Activated CD4-positive, alpha-beta T cell treated with anti-CD3 and anti-CD28 coated beads, Interleukin-2, amount 10 ng/mL, durations not matched to agents 24 days and 14 days (primary cell): Measurements from ENCODE around the gene FBXO17. TPM values are rescaled to one million over a fixed set of nuclear protein-coding genes. Genes with fewer than 3 reads are reported as not detected.

Experiments used
- DNase-seq: peaks from one replicate; pipeline ENCODE4 v3.0.0; 2022
- H3K27ac Mint-ChIP-seq: one replicate; pipeline ENCODE4 v1.8.0; 2022; ENCODE audit warnings: mild to moderate bottlenecking, mixed read lengths
- H3K27me3 Mint-ChIP-seq: one replicate; pipeline ENCODE4 v1.8.0; 2022; ENCODE audit warnings: mixed read lengths
- H3K36me3 Mint-ChIP-seq: one replicate; pipeline ENCODE4 v1.8.0; 2022; ENCODE audit warnings: low read depth, mild to moderate bottlenecking, mixed read lengths
- H3K4me1 Mint-ChIP-seq: one replicate; pipeline ENCODE4 v1.8.0; 2021; ENCODE audit warnings: mixed read lengths
- H3K4me3 Mint-ChIP-seq: one replicate; pipeline ENCODE4 v1.8.0; 2022; ENCODE audit warnings: mild to moderate bottlenecking, moderate library complexity, mixed read lengths
- H3K9me3 Mint-ChIP-seq: one replicate; pipeline ENCODE4 v1.8.0; 2021; ENCODE audit warnings: mixed read lengths
- intact Hi-C: fragments of 100-400 bp; cut with micrococcal nuclease; formaldehyde crosslinking; loops from one replicate; pipeline ENCODE4 v1.15.1; 2023
- total RNA-seq: library from RNA; stranded (reverse); gene quantifications from 2 replicates; pipeline ENCODE4 v1.2.3, GENCODE V29; 2022

FBXO17 gene
- total RNA-seq, 1 donor from 2014 or later = not detected

DNA sequence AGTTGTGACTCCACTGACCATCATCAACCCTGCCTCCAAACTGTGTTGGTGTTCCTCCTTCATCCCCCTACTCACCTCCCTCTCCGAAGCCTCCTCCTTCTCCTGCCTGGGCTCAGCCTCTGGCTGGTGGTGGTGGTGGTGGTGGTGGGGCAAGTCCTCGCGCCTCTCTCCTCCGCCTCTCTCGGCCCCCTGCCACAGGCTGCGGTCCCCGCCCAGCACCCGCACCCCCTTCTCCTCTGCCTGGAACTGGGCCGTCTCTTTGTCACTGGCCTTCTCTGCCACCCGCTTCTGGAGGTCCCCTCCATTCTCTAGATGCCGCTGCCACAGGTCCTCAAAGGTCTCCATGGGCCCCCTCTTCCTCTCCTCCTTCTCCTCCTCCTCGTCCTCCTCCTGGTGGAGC lies 65.1 kb downstream of the FBXO17 start:
- Mint-ChIP-seq H3K4me3 (no peak overlapping the region), H3K36me3 (peaks cover 33% of the 10 kb centered on the region), H3K9me3 (no peaks in the 10 kb centered on the region), H3K27me3 (no peaks in the 10 kb centered on the region), H3K4me1 (peaks cover 10% of the 10 kb centered on the region), H3K27ac (no peak overlapping the region)
- intact Hi-C loops = no loop called here
- DNase-seq = no peak

DNA sequence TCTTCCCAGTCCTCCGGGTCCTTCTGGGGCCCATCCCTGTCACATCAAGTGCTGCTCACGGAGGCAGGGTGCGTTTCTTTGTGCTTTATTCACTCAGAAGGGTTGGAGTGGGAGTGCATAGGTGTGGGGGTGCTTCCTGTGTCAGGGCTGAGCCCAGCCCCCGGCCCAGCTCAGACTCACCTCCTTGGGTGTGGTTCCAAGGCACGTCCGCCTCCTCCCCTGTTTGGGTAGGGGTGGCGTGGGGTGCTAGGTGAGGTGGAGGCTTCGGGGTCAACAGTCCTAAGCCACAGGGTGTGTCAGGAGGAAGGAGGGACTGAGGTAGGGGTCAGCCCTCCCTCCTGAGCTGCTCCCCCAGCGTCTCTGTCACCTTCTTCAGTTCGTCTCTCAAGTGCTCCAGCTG lies 66.6 kb downstream of the FBXO17 start:
- no peak for DNase-seq
- no peak overlapping the region for H3K27ac Mint-ChIP-seq

DNA sequence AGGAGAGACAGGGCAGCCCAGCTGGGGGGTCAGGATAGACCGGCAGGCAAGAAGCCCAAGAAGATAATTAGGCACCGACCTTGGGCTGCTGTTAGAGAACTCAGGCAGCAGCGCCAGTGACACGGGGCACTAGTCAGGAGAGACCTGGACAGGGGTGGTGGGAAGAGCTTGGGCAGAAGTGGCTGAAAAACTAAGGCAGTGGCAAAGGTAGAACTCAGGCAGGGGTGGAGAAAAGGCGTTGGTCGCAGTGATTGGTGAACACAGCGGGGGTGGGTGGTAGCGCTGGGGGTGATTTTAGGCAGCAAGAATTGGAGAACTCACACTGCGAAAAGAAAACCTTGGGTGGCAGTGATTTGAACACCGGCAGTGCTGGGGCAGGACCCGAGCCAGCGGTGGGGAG lies 67.9 kb downstream of the FBXO17 start:
- Mint-ChIP-seq H3K4me1 (peaks cover 7% of the 10 kb centered on the region), H3K27ac (no peak overlapping the region), H3K27me3 (no peaks in the 10 kb centered on the region), H3K4me3 (no peak overlapping the region), H3K9me3 (no peaks in the 10 kb centered on the region), H3K36me3 (peaks cover 53% of the 10 kb centered on the region)
- no peak for DNase-seq
- intact Hi-C loops = no loop called here

More for the DNA sequence above, 66.6 kb downstream of the FBXO17 start:
- H3K4me3 Mint-ChIP-seq = no peak overlapping the region
- no peaks in the 10 kb centered on the region for H3K27me3 Mint-ChIP-seq
- peaks cover 48% of the 10 kb centered on the region for H3K36me3 Mint-ChIP-seq
- no peaks in the 10 kb centered on the region for H3K9me3 Mint-ChIP-seq
- intact Hi-C loops = no loop called here
- peaks cover 13% of the 10 kb centered on the region for H3K4me1 Mint-ChIP-seq

DNA sequence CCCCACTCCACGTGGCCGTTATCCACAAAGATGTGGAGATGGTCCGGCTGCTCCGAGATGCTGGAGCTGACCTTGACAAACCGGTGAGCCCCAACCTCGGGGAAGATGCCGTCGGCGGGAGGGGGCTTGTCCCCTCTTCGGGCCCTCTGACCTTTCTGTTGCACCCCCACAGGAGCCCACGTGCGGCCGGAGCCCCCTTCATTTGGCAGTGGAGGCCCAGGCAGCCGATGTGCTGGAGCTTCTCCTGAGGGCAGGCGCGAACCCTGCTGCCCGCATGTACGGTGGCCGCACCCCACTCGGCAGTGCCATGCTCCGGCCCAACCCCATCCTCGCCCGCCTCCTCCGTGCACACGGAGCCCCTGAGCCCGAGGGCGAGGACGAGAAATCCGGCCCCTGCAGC lies 68.3 kb downstream of the FBXO17 start:
- intact Hi-C loops = no loop called here
- no peak for DNase-seq
- Mint-ChIP-seq H3K27me3 (no peaks in the 10 kb centered on the region), H3K9me3 (no peaks in the 10 kb centered on the region), H3K27ac (no peak overlapping the region), H3K36me3 (peaks cover 54% of the 10 kb centered on the region), H3K4me1 (peaks cover 6% of the 10 kb centered on the region), H3K4me3 (no peak overlapping the region)

DNA sequence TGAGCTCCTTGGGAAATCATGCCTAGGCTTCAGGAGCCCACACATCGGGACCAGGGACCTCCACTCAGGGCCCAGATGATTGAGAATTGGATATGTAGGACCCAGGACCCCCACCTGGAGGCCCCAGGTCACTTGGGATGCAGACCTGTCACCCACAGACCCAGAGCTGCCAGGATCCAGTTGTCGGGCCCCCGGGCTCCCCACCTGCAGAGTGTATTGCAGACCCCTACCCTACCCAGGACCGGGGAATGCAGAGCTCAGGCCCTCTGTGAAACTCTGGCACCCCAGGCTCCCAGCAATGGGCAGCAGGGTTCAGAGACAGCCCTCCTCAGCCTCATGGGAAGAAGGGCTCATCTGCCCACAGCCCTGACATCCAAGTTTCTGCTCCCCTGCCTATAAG lies 69.9 kb downstream of the FBXO17 start:
- Mint-ChIP-seq H3K9me3 (no peaks in the 10 kb centered on the region), H3K27ac (no peak overlapping the region), H3K36me3 (peaks cover 59% of the 10 kb centered on the region), H3K27me3 (no peaks in the 10 kb centered on the region), H3K4me3 (no peak overlapping the region), H3K4me1 (peaks cover 15% of the 10 kb centered on the region)
- intact Hi-C loops = no loop called here
- DNase-seq = no peak

DNA sequence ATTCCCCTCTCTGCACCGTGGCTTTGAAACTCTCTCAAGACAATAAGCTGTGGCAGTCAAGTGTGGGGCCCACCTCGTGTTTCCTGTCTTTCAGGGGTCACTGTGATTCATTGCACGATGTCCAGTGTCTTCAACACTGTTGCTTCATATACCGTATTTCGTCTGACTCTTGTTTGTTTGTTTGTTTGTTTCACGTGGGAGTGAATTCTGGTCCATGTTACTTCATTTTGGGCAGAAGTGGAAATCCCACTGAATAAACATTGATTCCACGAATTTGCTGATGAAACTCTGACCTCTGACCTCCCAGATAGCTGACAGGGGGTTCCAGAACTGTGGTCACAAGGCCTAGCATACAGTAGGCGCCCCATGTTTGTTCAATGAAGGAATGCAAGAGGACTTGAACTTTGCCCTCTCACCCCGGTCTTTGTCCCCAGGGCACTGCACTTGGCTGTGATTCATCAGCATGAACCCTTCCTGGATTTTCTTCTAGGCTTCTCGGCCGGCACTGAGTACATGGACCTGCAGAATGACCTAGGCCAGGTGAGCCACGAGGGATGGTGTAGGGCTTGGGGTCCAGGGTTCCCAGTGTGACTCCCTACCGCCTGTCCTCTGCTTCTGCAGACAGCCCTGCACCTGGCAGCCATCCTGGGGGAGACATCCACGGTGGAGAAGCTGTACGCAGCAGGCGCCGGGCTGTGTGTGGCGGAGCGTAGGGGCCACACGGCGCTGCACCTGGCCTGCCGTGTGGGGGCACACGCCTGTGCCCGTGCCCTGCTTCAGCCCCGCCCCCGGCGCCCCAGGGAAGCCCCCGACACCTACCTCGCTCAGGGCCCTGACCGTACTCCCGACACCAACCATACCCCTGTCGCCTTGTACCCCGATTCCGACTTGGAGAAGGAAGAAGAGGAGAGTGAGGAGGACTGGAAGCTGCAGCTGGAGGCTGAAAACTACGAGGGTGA lies 70.7 kb downstream of the FBXO17 start:
- H3K4me3 Mint-ChIP-seq = no peak overlapping the region
- intact Hi-C loops = no loop called here
- no peaks in the 10 kb centered on the region for H3K27me3 Mint-ChIP-seq
- peaks cover 56% of the 10 kb centered on the region for H3K36me3 Mint-ChIP-seq
- no peak overlapping the region for H3K27ac Mint-ChIP-seq
- peaks cover 17% of the 10 kb centered on the region for H3K4me1 Mint-ChIP-seq
- H3K9me3 Mint-ChIP-seq = no peaks in the 10 kb centered on the region
- no peak for DNase-seq

DNA sequence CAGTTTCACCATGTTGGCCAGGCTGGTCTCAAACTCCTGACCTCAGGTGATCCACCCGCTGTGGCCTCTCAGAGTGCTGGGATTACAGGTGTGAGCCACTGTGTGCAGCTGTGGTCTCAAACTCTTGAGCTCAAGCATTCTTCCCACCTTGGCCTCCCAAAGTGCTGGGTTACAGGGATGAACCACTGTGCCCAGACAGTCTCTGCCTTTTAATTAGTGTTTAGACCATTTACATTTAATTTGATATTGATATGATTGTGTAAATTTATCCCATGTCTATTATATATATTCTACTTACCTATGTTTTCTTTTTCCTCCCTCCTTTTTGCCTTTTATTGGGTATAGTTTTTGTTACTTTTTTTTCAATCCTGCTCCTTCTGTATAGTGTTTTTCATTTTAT lies 73.9 kb downstream of the FBXO17 start:
- H3K36me3 Mint-ChIP-seq = peaks cover 33% of the 10 kb centered on the region
- intact Hi-C loops = no loop called here
- H3K27ac Mint-ChIP-seq = no peak overlapping the region
- peak overlapping the region; percentile 66 for H3K4me3 Mint-ChIP-seq
- no peak for DNase-seq
- peaks cover 35% of the 10 kb centered on the region for H3K4me1 Mint-ChIP-seq
- no peaks in the 10 kb centered on the region for H3K9me3 Mint-ChIP-seq
- no peaks in the 10 kb centered on the region for H3K27me3 Mint-ChIP-seq

DNA sequence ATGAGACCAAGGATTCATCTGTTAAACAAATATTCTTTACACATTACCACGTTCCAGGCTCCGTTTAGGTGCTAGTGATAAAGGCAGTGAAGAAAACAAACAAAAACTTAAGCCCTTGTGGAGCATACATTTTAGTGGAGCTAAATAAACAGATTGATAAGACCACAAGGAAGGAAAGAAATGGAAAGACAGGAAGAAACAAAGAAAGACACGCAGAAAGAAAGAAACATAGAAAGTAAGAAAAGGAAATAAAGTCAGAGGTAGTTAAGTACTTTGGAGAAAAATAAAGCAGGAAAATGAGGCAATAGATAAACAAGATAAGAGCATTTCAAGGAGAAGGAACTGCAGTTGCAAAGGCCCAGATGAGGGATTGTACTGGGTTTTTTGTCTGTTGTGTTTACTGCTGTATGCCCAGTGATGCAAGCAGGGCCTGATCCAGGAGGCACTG lies 74.8 kb downstream of the FBXO17 start:
- Mint-ChIP-seq H3K27ac (peak overlapping the region; percentile 86), H3K9me3 (no peaks in the 10 kb centered on the region), H3K4me1 (peaks cover 35% of the 10 kb centered on the region), H3K4me3 (peak overlapping the region; percentile 93), H3K36me3 (peaks cover 30% of the 10 kb centered on the region), H3K27me3 (no peaks in the 10 kb centered on the region)
- no peak for DNase-seq
- intact Hi-C loops = no loop called here

DNA sequence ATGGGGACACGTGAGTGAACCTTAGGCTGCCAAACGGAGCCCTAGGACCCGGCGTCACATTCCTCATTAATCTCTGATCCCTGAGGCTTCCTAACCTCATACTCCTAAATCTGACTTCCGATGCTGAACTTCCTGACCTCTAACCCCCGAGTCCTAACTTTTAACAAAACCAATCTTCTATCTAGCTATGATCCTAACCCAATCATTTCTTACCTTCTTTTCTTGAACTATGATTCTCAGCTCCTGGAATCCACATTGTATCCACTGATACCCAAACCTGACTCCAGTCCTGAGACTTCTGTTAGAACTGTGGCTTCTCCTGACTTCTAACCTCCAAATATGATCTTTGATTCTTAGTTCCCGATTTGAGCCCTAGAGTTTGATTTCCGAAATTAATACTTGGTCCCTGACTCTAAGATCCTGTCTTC lies 75.3 kb downstream of the FBXO17 start:
- intact Hi-C loops = no loop called here
- peaks cover 35% of the 10 kb centered on the region for H3K4me1 Mint-ChIP-seq
- H3K27me3 Mint-ChIP-seq = no peaks in the 10 kb centered on the region
- H3K4me3 Mint-ChIP-seq = peak overlapping the region; percentile 93
- peak overlapping the region; percentile 86 for H3K27ac Mint-ChIP-seq
- no peak for DNase-seq
- H3K9me3 Mint-ChIP-seq = no peaks in the 10 kb centered on the region
- peaks cover 26% of the 10 kb centered on the region for H3K36me3 Mint-ChIP-seq

DNA sequence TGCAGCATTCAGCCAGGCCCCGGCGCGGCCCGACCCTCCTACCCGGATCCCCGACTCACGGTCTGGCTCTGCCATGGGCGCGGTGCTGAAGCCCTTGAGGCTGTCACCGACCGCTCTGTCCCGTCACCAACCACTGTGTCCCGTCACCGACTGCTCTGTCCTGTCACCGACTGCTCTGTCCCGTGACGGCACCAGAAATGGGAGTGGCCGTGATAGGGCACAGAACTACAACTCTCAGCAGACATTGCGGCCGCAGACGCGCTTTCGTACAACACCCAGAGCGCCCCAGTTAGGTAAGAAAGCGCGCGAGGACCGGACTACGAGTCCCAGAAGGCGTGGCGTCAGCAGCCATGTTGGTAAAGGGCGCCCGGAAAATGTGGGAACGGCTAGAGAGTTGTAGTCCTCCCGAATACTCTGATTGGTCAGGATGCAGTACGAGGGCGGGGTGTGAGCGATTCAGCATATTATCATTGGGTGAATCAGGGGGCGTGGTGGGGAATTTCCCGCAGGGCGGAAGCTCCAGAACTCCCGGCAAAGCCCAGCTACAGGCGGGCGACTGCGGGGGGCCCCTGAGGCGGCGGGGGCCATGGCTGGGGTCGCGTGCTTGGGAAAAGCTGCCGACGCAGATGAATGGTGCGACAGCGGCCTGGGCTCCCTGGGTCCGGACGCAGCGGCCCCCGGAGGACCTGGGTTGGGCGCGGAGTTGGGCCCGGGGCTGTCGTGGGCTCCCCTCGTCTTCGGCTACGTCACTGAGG lies 75.9 kb downstream of the FBXO17 start, which contains the start of the genes NFKBIB and SIRT2:
Gene NFKBIB (plus strand): TSS at position 523 of the 755 bp plus-strand sequence. CDS start 64 bp downstream, at position 587.
Gene SIRT2 (minus strand): TSS at position 172 of the 755 bp plus-strand sequence. CDS start 97 bp downstream, at position 75.
- peak; percentile 100 for DNase-seq
- peak within 1 kb of the TSS; percentile 95 for H3K27ac Mint-ChIP-seq
- H3K4me1 Mint-ChIP-seq = peaks cover 37% of the 10 kb centered on the region
- intact Hi-C loops = loop anchor here (1.0 to 10.0 kb wide), 5 partner anchors 21 to 562 kb away; partner anchors contain the start of genes CATSPERG, FAM98C, MRPS12 and RINL
- H3K36me3 Mint-ChIP-seq = peaks cover 23% of the 10 kb centered on the region
- H3K27me3 Mint-ChIP-seq = no peaks in the 10 kb centered on the region
- no peaks in the 10 kb centered on the region for H3K9me3 Mint-ChIP-seq
- peak within 1 kb of the TSS; percentile 93 for H3K4me3 Mint-ChIP-seq

DNA sequence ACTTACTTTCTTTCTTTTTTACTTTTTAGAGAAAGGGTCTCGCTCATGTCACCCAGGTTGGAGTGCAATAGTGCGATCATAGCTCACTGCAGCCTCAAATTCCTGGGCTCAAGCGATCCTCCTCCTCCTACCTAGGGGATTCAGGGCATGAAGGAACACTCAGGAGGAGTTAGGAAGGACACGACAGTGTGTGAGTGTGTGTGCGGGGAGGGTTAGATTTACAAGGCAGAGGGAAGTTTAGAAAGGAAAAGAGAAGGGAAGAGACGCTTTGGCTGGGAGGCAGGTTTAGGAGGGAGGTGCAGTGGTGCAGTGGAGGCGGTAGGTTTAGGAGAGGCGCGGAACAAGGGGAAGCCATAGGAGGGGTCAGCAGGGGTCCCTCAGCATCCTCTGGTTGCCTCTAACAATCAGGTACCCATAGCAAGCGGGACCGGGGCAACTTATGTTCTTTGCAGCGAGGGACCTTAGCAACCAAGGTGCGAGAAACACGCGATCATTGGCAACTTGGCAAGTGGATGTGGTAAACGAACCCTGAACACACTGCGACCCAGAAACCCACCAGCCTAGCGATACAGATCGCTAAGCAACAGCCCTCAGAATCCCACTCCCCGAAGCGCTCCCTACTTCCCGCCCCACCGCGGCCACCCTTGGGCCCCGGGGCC lies 76.6 kb downstream of the FBXO17 start:
- no peaks in the 10 kb centered on the region for H3K9me3 Mint-ChIP-seq
- intact Hi-C loops = loop anchor here (1.0 to 10.0 kb wide), 5 partner anchors 21 to 562 kb away; partner anchors contain the start of genes CATSPERG, FAM98C, MRPS12 and RINL
- H3K36me3 Mint-ChIP-seq = peaks cover 17% of the 10 kb centered on the region
- H3K27me3 Mint-ChIP-seq = no peaks in the 10 kb centered on the region
- H3K4me1 Mint-ChIP-seq = peaks cover 35% of the 10 kb centered on the region
- DNase-seq = no peak
- H3K27ac Mint-ChIP-seq = peak overlapping the region; percentile 95
- peak overlapping the region; percentile 93 for H3K4me3 Mint-ChIP-seq

DNA sequence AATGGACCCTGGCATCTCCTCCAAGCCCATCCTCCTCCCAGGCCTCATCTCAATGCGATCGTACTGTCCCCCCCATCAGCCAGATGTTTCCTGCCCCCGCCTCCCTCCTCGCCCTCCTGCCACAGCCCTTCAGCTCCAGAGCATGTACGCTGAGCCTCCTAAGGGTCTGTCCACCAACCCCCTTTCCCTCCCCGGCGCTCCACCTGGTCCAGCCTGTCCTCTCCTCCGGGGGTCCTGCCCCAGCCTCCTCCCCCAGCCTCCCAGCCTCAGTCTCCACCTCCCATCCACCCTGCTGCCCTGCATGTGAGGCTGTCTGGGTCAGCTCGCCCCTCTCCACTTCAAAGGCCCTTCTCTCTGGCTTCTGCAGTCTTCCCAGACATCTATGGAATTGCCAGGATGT lies 80.6 kb downstream of the FBXO17 start:
- no peak overlapping the region for H3K27ac Mint-ChIP-seq
- no peaks in the 10 kb centered on the region for H3K9me3 Mint-ChIP-seq

DNA sequence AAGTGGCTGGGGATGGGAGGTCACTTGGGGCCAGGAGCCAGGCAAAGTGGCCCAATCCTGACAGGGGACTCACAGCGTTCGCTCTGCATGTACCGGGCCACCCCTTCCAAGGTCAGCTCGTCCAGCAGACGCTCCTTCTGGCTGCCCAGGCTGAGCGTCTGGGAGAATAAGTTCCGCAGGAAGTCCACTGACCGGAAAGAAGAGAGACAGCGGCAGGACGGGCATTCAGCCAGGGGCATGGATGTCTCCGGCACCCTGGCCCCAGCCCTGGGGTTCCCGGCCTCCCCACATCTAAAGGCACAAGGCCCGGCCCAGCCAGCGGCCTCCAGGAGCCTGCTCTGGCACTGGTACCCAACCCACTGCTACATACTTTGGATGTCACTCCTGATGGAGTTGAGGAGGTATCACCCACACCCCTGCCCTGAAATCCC lies 82.2 kb downstream of the FBXO17 start:
- DNase-seq = no peak
- Mint-ChIP-seq H3K27ac (no peak overlapping the region), H3K4me1 (peaks cover 13% of the 10 kb centered on the region), H3K9me3 (no peaks in the 10 kb centered on the region), H3K4me3 (no peak overlapping the region), H3K36me3 (peaks cover 9% of the 10 kb centered on the region), H3K27me3 (no peaks in the 10 kb centered on the region)
- intact Hi-C loops = loop anchor here (10.0 kb wide), 1 partner anchor 489 kb away; the partner anchor contains the start of gene FAM98C

More for the DNA sequence above, 80.6 kb downstream of the FBXO17 start:
- H3K36me3 Mint-ChIP-seq = peaks cover 8% of the 10 kb centered on the region
- no peaks in the 10 kb centered on the region for H3K27me3 Mint-ChIP-seq
- peaks cover 23% of the 10 kb centered on the region for H3K4me1 Mint-ChIP-seq
- no peak for DNase-seq
- H3K4me3 Mint-ChIP-seq = no peak overlapping the region
- intact Hi-C loops = loop anchor here (5.0 to 10.0 kb wide), 2 partner anchors 490 to 558 kb away; partner anchors contain the start of genes CATSPERG and FAM98C
